GM23338 (cell line): ENCODE results near the gene IRX2. TPM values are rescaled to one million over a fixed set of nuclear protein-coding genes. Genes with fewer than 3 reads are reported as not detected.
A peak's percentile ranks its signal among the peaks of the same experiment; 100 is the strongest.

Experiments used
- ATAC-seq: fragments of 200-7000 bp; cut with Tn5 transposase; 3 replicates; pipeline ENCODE4 v1.9.1; 2020
- DNase-seq: peaks from one replicate; pipeline ENCODE4 v3.0.0-alpha.2; 2015; ENCODE audit warnings: low spot score
- H2AFZ ChIP-seq: fragments of 200-600 bp; sonication (generic); 2 replicates; pipeline ENCODE4 v1.8.0; 2016; ENCODE audit warnings: antibody characterized with exemption, mild to moderate bottlenecking, moderate library complexity
- H3F3A ChIP-seq: fragments of 200-600 bp; sonication (generic); replicated peaks from 2 replicates; pipeline ENCODE4 v1.8.0; 2017; ENCODE audit warnings: antibody characterized with exemption, mixed run types, low read depth
- H3K27ac ChIP-seq: fragments of 200-600 bp; sonication (generic); 2 replicates; pipeline ENCODE4 v1.6.1; 2016; ENCODE audit warnings: low read depth
- H3K27me3 ChIP-seq: fragments of 200-600 bp; sonication (generic); 2 replicates; pipeline ENCODE4 v1.8.0; 2016; ENCODE audit warnings: mild to moderate bottlenecking, mixed run types, moderate library complexity; ENCODE audit not compliant: insufficient read depth
- H3K36me3 ChIP-seq: fragments of 200-600 bp; sonication (generic); 2 replicates; pipeline ENCODE4 v1.8.0; 2016; ENCODE audit warnings: mild to moderate bottlenecking; ENCODE audit not compliant: insufficient read depth
- H3K4me1 ChIP-seq: fragments of 200-600 bp; sonication (generic); 2 replicates; pipeline ENCODE4 v1.8.0; 2016; ENCODE audit warnings: mild to moderate bottlenecking, moderate library complexity; ENCODE audit not compliant: insufficient read depth
- H3K4me2 ChIP-seq: fragments of 200-600 bp; sonication (generic); 2 replicates; pipeline ENCODE4 v1.7.1; 2017; ENCODE audit warnings: mixed run types
- H3K4me3 ChIP-seq: fragments of 200-600 bp; sonication (generic); 2 replicates; pipeline ENCODE4 v1.6.1; 2016; ENCODE audit warnings: mixed run types
- H3K79me2 ChIP-seq: fragments of 200-600 bp; sonication (generic); replicated peaks from 2 replicates; pipeline ENCODE4 v1.8.0; 2017; ENCODE audit warnings: mild to moderate bottlenecking; ENCODE audit not compliant: insufficient read depth
- H3K9me2 ChIP-seq: fragments of 200-600 bp; sonication (generic); 2 replicates; pipeline ENCODE4 v1.8.0; 2017; ENCODE audit not compliant: insufficient read depth
- H4K20me1 ChIP-seq: fragments of 200-600 bp; sonication (generic); replicated peaks from 2 replicates; pipeline ENCODE4 v1.8.0; 2017; ENCODE audit warnings: mild to moderate bottlenecking; ENCODE audit not compliant: insufficient read depth
- H3K27ac Mint-ChIP-seq: 2 replicates; pipeline ENCODE4 v1.8.0; 2020; ENCODE audit warnings: inconsistent platforms, mild to moderate bottlenecking, moderate library complexity, mixed read lengths
- H3K27me3 Mint-ChIP-seq: 3 replicates; pipeline ENCODE4 v1.8.0; 2022; ENCODE audit warnings: low read depth, mild to moderate bottlenecking, moderate library complexity, mixed read lengths, inconsistent platforms; ENCODE audit not compliant: insufficient read depth, poor library complexity
- H3K36me3 Mint-ChIP-seq: 3 replicates; pipeline ENCODE4 v1.8.0; 2021; ENCODE audit warnings: low read depth, mild to moderate bottlenecking, inconsistent platforms, moderate library complexity, mixed read lengths
- H3K4me1 Mint-ChIP-seq: 3 replicates; pipeline ENCODE4 v1.8.0; 2020; ENCODE audit warnings: mild to moderate bottlenecking, inconsistent platforms, mixed read lengths
- H3K4me3 Mint-ChIP-seq: 3 replicates; pipeline ENCODE4 v1.8.0; 2021; ENCODE audit warnings: moderate library complexity, mild to moderate bottlenecking, inconsistent platforms, mixed read lengths
- H3K9me3 Mint-ChIP-seq: 3 replicates; pipeline ENCODE4 v1.8.0; 2020; ENCODE audit warnings: moderate library complexity, mild to moderate bottlenecking, inconsistent platforms, mixed read lengths
- CREB1 ChIP-seq: fragments of 250-450 bp; sonication (Bioruptor Pico); IDR thresholded peaks from 2 replicates; pipeline ENCODE4 v1.5.0; 2020; ENCODE audit warnings: low read depth, mild to moderate bottlenecking, moderate library complexity
- STAT1 ChIP-seq: IDR thresholded peaks from one replicate; pipeline ENCODE4 v1.6.1; 2016; ENCODE audit warnings: antibody characterized with exemption; ENCODE audit not compliant: unreplicated experiment
- polyA plus RNA-seq: library from polyadenylated mRNA; unstranded; fragments of >200 nt; fragmentation: Nextera tagmentation; extraction: Ambion mirVana; gene quantifications from 2 replicates; pipeline ENCODE4 v1.2.1, GENCODE V29; 2016
- total RNA-seq: library from RNA; depleted of rRNA; stranded (reverse); fragments of >200 nt; shearing (Covaris generic); gene quantifications from 2 replicates; pipeline ENCODE4 v1.2.3, GENCODE V29; 2014
- TF ChIP-seq, protein P1 (sequence below): fragments of 250-450 bp; sonication (Bioruptor Pico); IDR thresholded peaks from 2 replicates; pipeline ENCODE4 v1.5.0; 2020; ENCODE audit warnings: mild to moderate bottlenecking, moderate library complexity

IRX2 gene
- total and polyA plus RNA-seq, 2 experiments from 2014 or later = 13.6 to 25.3 TPM

DNA sequence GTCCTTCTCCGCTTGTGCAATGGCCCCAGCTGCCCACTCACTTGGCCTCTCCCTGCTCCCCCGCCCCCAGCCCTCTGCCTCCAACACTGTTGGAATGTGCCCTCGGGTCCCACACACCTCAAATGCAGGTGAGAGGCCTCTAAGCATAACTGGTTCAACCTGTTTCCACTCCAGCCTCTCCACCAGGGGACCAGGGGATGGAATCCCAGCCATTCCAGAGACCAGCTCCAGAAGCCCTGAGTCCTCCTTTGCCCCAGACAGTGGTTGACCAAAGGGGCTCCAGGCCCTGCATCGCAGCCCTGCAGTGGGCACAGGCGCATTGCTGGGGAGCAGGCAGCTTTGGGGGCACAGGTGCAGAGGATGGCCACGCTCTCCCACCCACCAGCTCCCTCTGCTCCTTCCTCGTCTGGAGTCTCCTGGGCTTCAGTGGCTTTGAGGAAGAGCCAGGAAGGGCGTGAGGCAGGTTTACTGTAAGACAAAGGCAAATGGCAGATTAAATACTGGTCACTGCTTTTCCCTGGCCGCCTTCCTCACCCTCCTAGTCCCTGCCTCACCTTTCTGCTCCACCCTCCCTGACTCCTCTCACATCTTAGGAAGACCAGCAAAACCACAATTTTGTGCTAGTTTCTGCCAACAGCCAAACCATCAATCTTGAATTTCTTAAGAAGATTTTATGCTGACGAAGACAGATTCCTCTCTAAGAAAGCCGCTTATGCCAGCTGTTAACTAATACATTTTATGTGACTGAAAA is 29.1 kb upstream of the IRX2 start:
- Histone ChIP-seq H2AFZ (0 out of 2 replicates have a peak overlapping the region, but pooled peaks have one; percentile 74), H3K27me3 (no peaks in the 10 kb centered on the region)

More for the DNA sequence above, 29.1 kb upstream of the IRX2 start:
- no peaks in the 10 kb centered on the region for H3K79me2 ChIP-seq
- TF ChIP-seq CREB1 (CRISPR knock-in tag) = peak; percentile 19; the same call in 1 of the 2 replicates
- TF ChIP-seq STAT1 = no peak
- TF ChIP-seq, protein P1, sequence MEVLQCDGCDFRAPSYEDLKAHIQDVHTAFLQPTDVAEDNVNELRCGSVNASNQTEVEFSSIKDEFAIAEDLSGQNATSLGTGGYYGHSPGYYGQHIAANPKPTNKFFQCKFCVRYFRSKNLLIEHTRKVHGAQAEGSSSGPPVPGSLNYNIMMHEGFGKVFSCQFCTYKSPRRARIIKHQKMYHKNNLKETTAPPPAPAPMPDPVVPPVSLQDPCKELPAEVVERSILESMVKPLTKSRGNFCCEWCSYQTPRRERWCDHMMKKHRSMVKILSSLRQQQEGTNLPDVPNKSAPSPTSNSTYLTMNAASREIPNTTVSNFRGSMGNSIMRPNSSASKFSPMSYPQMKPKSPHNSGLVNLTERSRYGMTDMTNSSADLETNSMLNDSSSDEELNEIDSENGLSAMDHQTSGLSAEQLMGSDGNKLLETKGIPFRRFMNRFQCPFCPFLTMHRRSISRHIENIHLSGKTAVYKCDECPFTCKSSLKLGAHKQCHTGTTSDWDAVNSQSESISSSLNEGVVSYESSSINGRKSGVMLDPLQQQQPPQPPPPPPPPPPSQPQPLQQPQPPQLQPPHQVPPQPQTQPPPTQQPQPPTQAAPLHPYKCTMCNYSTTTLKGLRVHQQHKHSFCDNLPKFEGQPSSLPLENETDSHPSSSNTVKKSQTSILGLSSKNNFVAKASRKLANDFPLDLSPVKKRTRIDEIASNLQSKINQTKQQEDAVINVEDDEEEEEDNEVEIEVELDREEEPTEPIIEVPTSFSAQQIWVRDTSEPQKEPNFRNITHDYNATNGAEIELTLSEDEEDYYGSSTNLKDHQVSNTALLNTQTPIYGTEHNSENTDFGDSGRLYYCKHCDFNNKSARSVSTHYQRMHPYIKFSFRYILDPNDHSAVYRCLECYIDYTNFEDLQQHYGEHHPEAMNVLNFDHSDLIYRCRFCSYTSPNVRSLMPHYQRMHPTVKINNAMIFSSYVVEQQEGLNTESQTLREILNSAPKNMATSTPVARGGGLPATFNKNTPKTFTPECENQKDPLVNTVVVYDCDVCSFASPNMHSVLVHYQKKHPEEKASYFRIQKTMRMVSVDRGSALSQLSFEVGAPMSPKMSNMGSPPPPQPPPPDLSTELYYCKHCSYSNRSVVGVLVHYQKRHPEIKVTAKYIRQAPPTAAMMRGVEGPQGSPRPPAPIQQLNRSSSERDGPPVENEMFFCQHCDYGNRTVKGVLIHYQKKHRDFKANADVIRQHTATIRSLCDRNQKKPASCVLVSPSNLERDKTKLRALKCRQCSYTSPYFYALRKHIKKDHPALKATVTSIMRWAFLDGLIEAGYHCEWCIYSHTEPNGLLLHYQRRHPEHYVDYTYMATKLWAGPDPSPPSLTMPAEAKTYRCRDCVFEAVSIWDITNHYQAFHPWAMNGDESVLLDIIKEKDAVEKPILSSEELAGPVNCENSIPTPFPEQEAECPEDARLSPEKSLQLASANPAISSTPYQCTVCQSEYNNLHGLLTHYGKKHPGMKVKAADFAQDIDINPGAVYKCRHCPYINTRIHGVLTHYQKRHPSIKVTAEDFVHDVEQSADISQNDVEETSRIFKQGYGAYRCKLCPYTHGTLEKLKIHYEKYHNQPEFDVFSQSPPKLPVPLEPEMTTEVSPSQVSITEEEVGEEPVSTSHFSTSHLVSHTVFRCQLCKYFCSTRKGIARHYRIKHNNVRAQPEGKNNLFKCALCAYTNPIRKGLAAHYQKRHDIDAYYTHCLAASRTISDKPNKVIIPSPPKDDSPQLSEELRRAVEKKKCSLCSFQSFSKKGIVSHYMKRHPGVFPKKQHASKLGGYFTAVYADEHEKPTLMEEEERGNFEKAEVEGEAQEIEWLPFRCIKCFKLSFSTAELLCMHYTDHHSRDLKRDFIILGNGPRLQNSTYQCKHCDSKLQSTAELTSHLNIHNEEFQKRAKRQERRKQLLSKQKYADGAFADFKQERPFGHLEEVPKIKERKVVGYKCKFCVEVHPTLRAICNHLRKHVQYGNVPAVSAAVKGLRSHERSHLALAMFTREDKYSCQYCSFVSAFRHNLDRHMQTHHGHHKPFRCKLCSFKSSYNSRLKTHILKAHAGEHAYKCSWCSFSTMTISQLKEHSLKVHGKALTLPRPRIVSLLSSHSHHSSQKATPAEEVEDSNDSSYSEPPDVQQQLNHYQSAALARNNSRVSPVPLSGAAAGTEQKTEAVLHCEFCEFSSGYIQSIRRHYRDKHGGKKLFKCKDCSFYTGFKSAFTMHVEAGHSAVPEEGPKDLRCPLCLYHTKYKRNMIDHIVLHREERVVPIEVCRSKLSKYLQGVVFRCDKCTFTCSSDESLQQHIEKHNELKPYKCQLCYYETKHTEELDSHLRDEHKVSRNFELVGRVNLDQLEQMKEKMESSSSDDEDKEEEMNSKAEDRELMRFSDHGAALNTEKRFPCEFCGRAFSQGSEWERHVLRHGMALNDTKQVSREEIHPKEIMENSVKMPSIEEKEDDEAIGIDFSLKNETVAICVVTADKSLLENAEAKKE (CRISPR knock-in tag) = peak; percentile 96
- no peaks in the 10 kb centered on the region for H3F3A ChIP-seq
- H3K27ac ChIP-seq = no peak overlapping the region
- peaks cover 11% of the 10 kb centered on the region for H3K4me1 ChIP-seq
- Mint-ChIP-seq H3K4me3 (no peak overlapping the region; the same call in 2 of the 3 replicates), H3K4me1 (peaks cover 10% of the 10 kb centered on the region), H3K27ac (no peak overlapping the region), H3K27me3 (no peaks in the 10 kb centered on the region), H3K36me3 (peaks cover 11% of the 10 kb centered on the region), H3K9me3 (peaks cover 14% of the 10 kb centered on the region)
- H3K4me2 ChIP-seq = peak overlapping the region; percentile 54
- 0 out of 2 replicates have a peak overlapping the region, but pooled peaks have one; percentile 28 for H3K4me3 ChIP-seq
- ATAC-seq = peak; percentile 97
- no peaks in the 10 kb centered on the region for H3K36me3 ChIP-seq
- no peaks in the 10 kb centered on the region for H4K20me1 ChIP-seq
- peaks cover 20% of the 10 kb centered on the region for H3K9me2 ChIP-seq
- DNase-seq = peak; percentile 85
